ENCODE measurements around the gene NOD2.

Gene NOD2

GRCh38 chr16:50683689-50684374 is 9.6 kb upstream of the NOD2 start:
- DNase-seq (ENCODE audit: insufficient read length) (peak; percentile 56), FAIRE-seq (peak; percentile 100)
- TF ChIP-seq POLR2AphosphoS5 (IDR thresholded peaks at IDR 0.05; ENCODE audit: low read depth, low read length) (peak; percentile 48; the same call in 1 of the 2 replicates), POLR2A (IDR thresholded peaks at IDR 0.05; ENCODE audit: low read depth, low read length) (peak; percentile 64), TAF1 (IDR thresholded peaks at IDR 0.05; ENCODE audit: borderline replicate concordance, low read depth, low read length) (0 out of 2 replicates have a peak, but pooled peaks have one; percentile 24)

DNA sequence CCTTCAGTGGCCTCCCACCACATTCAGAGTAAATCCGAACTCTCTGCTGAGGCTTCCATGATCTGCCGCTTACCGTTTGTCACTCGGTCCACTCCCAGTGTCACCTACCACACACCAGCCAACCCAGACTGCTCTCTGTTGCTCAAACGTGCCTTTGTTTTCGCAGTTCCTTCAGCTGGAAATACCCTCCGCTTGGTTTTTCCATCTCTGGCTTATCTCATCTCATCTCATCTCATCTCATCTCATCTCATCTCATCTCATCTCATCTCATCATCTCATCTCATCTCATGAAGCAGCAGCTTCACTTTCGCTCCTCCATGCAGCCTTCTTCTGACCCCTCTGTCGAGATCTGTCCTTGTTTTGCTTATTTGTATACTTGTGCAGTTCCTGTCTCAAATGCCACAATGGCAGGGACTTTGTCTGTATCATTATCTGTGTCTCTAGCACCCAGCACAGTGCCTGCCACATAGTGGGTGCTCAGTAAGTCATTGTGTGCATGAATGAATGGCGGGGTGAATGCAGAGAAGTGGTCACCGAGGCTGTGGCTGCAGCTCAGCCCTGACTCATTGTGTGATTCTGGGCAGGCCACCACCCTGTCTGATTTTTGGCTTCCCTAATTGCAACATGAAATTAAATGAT is 8.5 kb upstream of the NOD2 start:
- no peak for DNase-seq (ENCODE audit: insufficient read length)
- TF ChIP-seq TAF1 (IDR thresholded peaks at IDR 0.05; ENCODE audit: borderline replicate concordance, low read depth, low read length) (no peak), POLR2AphosphoS5 (IDR thresholded peaks at IDR 0.05; ENCODE audit: low read depth, low read length) (no peak), POLR2A (IDR thresholded peaks at IDR 0.05; ENCODE audit: low read depth, low read length) (peak; percentile 18; the same call in 1 of the 2 replicates)
- peak; percentile 96 for FAIRE-seq

DNA sequence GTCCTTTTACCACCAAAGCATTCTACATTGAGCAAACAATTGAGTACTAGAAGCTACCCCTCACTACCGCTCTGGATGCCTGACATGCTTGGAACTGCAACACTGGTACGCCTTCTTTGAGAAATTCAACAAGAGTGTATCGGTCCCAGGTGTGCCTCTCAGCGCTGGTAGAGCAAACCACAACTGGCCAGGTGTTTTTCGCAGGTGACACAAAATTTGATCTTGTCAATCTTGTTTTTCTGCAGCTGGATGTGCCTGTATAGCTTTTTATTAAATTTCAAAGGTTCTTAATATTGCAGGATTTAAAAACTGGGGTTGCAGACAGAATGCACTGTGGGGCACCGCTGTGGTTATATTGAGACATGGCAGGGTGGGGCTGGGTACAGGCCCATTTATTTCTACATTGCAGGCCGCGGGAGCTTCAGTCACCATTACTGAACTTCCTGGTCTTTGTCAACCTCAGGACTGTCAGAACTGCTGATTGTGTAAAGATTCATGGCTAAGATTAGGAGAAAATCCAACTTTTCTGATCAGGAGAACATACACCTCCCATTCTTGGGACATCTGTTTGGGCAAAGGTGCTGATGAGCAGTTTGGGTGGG is 7.8 kb upstream of the NOD2 start:
- DNase-seq (ENCODE audit: insufficient read length) = no peak
- FAIRE-seq = no peak

GRCh38 chr16:50688083-50688482 is 5.3 kb upstream of the NOD2 start:
- no peak for DNase-seq (ENCODE audit: insufficient read length)
- TF ChIP-seq POLR2A (IDR thresholded peaks at IDR 0.05; ENCODE audit: low read depth, low read length) (no peak), POLR2AphosphoS5 (IDR thresholded peaks at IDR 0.05; ENCODE audit: low read depth, low read length) (no peak), TAF1 (IDR thresholded peaks at IDR 0.05; ENCODE audit: borderline replicate concordance, low read depth, low read length) (no peak)
- no peak for FAIRE-seq

More for the DNA sequence above, 7.8 kb upstream of the NOD2 start:
- TF ChIP-seq POLR2A (IDR thresholded peaks at IDR 0.05; ENCODE audit: low read depth, low read length) (no peak), TAF1 (IDR thresholded peaks at IDR 0.05; ENCODE audit: borderline replicate concordance, low read depth, low read length) (no peak), POLR2AphosphoS5 (IDR thresholded peaks at IDR 0.05; ENCODE audit: low read depth, low read length) (no peak)

GRCh38 chr16:50688867-50689266 is 4.5 kb upstream of the NOD2 start:
- FAIRE-seq (no peak), DNase-seq (ENCODE audit: insufficient read length) (no peak)
- no peak for TF ChIP-seq POLR2AphosphoS5 (IDR thresholded peaks at IDR 0.05; ENCODE audit: low read depth, low read length)
- TF ChIP-seq TAF1 (IDR thresholded peaks at IDR 0.05; ENCODE audit: borderline replicate concordance, low read depth, low read length) = no peak
- TF ChIP-seq POLR2A (IDR thresholded peaks at IDR 0.05; ENCODE audit: low read depth, low read length) = no peak

DNA sequence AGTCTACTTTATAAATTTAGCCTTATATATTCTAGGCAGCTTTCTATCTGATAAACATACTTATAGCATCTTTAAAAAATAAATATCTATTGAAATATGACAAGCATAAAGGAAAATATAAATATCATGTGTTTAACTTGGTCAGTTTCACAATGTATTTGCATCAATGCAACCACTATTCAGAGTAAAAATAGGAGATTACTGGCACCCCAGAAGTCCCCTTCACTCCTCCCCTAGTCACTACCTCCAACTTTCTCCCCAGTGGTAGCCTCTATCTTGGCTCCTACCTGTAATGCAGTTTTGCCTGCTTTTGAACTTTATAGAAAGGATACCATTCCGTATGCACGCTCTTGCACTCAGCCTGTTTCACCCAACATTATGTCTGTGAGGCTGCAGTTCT is 3.2 kb upstream of the NOD2 start:
- DNase-seq (ENCODE audit: insufficient read length) (no peak), FAIRE-seq (peak; percentile 51)
- TF ChIP-seq POLR2AphosphoS5 (IDR thresholded peaks at IDR 0.05; ENCODE audit: low read depth, low read length) (no peak), TAF1 (IDR thresholded peaks at IDR 0.05; ENCODE audit: borderline replicate concordance, low read depth, low read length) (no peak), POLR2A (IDR thresholded peaks at IDR 0.05; ENCODE audit: low read depth, low read length) (no peak)

DNA sequence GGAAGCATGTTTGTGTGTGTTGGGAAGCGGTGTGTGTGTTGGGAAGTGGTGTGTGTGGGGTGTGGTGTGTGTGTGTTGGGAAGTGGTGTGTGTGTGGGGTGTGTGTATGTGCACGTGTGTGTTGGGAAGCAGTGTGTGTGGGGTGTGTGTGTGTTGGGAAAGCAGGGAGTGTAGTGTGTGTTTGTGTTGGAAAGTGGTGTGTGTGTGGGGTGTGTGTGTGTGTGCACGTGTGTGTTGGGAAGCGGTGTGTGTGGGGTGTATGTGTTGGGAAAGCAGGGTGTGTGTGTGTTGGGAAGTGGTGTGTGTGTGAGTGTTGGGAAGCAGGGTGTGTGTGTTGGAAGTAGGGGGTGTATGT is 785 bp upstream of the NOD2 start:
- FAIRE-seq = no peak
- no peak for DNase-seq (ENCODE audit: insufficient read length)
- TF ChIP-seq POLR2A (IDR thresholded peaks at IDR 0.05; ENCODE audit: low read depth, low read length) (no peak), POLR2AphosphoS5 (IDR thresholded peaks at IDR 0.05; ENCODE audit: low read depth, low read length) (no peak), TAF1 (IDR thresholded peaks at IDR 0.05; ENCODE audit: borderline replicate concordance, low read depth, low read length) (no peak)

DNA sequence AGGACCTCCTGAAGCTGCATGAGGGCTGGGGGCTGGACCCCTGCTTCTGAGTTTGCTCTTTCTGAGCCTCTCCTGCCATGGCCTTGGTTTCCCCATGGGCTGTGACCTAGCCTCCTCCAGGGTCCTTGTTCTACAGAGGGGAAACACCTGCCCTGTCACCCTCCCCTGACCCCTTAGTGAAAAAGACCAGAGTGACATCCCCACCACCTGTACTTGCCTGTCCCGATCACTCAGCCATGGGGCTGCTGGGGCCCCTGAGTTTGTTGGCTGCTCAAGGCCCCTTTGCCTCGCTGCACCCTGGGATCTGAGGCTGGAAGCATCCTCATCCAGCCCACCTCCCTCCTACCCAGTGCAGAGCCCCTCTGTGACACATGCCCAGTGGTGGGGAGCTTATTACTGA is 800 bp downstream of the NOD2 start:
- TF ChIP-seq TAF1 (IDR thresholded peaks at IDR 0.05; ENCODE audit: borderline replicate concordance, low read depth, low read length) = no peak
- DNase-seq (ENCODE audit: insufficient read length) = no peak
- FAIRE-seq = peak; percentile 14

DNA sequence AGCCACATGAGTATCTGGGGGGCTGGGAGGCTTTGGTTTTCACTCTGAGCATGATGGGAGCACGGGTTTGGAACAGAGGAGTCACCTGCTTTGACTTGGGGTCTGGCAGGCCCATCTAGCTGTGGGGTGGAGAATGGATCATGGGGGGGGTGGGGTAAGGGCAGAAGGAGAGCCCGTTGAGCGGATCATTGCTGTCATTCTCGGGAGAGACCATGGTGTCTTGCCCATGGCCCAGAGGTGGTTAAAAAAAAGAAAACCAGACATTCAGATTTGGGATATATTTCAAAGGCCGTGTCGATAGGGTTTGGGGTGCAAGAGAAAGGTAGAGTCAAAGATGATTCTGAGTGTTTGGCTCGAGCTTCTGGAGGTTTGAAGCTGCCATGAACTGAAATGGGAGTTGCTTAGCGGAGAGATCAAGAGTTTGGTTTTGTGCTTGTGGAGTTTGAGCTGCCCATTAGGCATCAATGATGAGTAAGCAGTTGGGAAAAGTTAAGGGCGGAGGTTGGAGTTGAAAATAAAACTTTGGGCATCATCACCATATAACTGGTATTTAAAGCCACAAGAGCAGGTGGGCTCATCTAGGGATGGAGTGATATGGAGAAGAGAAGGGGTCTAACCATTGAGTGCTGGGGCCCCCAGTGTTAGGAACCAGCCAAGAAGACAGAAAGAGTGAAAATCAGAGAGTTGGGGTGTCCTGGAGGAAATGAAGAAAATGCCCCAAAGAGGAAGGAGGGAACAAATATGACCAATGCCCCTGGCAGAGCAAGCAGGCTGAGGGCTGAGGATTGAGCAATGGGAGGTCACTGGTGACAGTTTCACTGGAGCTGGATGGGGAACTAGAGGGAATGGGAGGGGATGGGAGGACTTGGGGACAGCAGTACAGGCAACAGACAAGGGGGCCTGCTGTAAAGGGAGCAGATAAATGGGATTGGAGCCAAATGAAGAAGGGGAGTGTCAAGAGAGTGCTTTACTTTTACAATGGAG is 1.9 kb downstream of the NOD2 start:
- TF ChIP-seq POLR2AphosphoS5 (IDR thresholded peaks at IDR 0.05; ENCODE audit: low read depth, low read length) (no peak), POLR2A (IDR thresholded peaks at IDR 0.05; ENCODE audit: low read depth, low read length) (no peak), TAF1 (IDR thresholded peaks at IDR 0.05; ENCODE audit: borderline replicate concordance, low read depth, low read length) (no peak)
- DNase-seq (ENCODE audit: insufficient read length) (no peak), FAIRE-seq (peak; percentile 71)

GRCh38 chr16:50696126-50696525 is 2.7 kb downstream of the NOD2 start:
- FAIRE-seq = peak; percentile 24
- TF ChIP-seq POLR2AphosphoS5 (IDR thresholded peaks at IDR 0.05; ENCODE audit: low read depth, low read length) (no peak), TAF1 (IDR thresholded peaks at IDR 0.05; ENCODE audit: borderline replicate concordance, low read depth, low read length) (no peak), POLR2A (IDR thresholded peaks at IDR 0.05; ENCODE audit: low read depth, low read length) (no peak)
- no peak for DNase-seq (ENCODE audit: insufficient read length)

Data from GM12892 (cell line).